NCI-H1930 (cell line): ENCODE results near the gene SLC1A2.

ENCODE experiments used
- DNase-seq, 2 experiments: peaks; one replicate each; lab custom pipeline; 2025; lab: John Stamatoyannopoulos, UW

Gene SLC1A2

DNA sequence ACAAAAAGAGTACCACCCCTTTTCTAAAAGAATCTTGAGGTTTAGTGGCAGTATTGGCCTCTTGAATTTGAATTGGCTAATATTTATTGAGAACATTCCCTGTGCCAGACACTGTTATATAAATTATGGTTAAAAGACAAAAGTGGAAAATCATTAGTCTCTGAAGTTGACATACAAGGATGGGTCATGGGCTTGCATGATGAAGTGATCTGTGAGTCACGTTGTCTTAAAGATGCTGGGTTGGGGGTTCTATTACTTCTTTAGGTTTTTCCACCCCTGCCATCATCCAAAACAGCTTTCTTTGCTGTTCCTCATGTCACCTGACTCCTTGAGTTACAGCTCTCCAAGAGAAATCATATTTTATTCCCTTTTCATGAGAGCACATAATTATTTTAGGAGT is 195.4 kb downstream of the SLC1A2 start:
- no peak for DNase-seq

DNA sequence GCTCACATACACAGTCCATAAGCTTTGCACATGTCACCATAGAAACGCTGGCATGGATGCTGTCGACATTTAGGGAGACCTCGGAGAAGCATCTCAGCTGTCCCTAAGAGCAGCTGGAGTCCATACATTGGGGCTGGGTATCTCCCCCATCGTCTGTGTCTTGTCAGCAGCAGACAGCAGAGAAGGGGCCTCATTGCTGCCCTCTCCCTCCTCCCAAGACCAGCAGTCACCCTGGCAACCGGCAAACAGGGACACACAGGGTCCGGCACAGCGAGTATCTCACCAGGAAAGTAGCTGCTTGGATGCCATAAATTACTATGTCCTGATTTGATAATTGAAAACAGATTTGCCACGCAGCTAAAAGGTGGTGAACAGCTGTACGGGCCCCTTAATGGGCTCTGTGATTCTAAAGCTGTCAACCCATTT is 196.0 kb downstream of the SLC1A2 start:
- no peak for DNase-seq

DNA sequence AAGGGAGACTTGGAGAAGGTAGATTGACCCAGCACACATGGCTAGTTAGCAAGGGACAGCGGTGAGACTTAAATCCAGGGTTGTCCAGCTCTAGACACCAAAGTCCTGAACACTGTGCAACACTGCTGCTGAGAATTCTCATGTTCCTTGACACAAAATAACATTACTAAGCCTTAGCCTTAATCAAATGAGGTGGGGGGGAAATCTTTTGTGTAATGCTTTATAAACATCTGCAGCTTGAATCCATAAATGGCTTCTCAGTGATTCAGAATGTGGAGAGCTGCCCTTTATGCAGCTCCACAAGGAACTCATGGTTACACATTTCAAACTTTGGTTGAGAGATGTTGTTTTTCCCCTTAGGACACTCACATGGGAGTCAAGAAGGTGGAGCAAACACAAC is 200.4 kb downstream of the SLC1A2 start:
- no peak for DNase-seq

DNA sequence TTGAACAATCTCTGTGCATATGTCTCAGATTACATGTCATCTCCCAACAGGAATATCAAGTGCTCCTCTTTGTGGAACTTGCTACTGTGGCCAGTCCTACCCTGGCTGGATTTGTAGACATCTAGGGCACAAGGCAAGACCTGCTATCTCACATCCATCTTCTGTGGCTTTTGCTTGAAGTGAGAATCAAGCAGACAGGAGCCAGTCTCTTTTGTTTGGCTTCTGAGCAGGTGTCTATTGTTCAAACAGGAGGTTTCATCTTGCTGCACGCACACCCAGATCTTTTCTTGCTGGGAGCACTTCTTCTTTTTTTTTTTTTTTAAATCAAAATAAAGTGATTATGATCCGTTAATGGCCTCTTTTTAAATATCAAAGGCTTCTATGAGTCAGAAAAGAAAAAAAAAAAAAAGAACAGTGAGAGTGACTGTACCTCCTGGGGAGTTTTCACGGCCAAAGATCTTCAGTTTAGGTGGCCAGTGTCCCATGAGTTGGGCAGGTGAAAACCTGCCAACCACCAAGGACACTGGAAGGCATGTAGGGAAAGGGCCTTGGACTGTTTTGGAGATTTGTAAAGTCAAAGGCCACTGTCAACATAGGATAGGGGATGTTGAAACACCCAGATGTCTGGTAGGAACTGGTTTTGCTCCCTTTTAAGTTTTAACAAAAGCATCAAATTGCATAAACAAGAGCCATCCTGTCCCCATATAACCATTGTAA is 202.2 kb downstream of the SLC1A2 start:
- DNase-seq, result peak in 1 of 2 experiments; percentile 54

DNA sequence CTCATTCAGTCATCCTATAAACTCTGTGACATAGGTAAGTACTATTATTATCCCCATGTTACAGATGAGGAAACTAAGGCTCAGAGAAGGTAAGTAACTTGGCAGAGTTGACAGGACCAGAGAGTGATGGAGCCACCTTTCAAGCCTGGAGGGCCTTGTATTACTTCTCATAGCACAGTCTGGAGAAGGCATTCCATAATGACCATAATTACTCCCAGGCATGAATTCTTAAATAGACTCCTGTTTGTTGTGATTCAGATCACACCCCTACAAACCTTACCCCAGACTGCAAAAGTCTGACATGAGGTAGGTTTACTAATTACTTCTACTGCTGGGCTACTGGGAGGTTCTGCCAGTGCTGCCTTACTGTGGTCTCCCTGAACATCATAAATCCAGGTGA is 203.4 kb downstream of the SLC1A2 start:
- no peak for DNase-seq

DNA sequence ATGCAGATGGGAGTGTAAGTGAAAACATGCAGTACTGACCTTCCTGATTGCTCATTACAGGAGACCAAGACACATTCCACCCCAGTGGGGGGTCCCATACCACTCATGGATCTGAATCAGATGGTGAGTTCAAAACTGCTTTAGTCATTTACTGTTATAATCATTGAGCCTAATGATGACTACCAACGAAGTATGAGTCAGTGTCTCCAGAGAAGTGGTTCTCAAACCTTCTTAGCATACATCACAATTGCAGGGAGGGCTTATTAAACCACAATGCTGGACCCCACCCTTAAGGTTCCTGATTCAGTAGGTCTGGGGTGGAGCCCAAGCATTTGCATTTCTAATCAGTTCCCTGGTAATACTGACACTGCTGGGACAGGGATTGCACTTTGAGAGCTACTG is 204.6 kb downstream of the SLC1A2 start:
- DNase-seq, result no peak

DNA sequence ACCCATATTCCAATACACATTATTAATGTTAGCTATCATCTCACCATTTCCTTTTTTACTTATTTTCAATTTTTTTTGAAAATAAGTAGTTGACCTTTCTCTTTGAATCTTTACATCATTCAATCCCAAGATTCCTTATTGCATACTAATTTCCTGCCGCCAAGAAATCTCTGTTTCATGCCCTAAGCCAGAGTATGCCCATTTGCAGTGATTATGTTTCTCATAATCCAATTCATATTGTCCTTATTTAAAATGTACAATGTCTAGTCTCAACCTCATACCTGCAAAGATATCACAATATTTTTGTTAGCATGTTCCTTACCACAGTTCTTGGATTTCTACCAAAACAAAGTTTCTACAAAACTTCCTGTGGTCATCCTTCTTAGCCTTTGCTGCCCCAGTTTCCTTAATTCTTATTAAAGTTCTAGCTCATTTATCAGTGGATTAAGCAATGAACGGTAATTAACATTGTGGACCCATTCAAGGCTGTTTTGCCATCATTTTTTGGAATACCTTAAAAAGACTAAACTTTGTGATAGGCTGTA is 205.1 kb downstream of the SLC1A2 start:
- DNase-seq, result no peak

DNA sequence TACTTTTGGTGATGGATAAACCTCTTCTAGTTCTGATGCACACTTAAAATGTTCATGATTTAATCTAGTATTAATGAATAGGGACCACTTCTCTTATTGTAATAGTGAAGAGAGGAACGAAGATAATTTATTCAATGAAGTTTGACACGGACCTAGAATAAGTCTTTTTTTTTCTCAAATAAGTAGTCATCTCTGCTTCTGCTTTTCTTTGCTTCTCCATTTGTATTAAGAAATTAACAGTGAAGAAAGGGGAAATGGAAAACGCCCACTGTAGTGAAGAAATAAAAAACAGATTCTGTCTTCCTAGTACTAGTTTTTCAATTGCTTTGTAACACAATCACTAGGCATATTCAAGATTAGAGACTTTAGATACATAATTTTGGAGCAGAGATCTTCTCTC is 207.4 kb downstream of the SLC1A2 start:
- no peak for DNase-seq

DNA sequence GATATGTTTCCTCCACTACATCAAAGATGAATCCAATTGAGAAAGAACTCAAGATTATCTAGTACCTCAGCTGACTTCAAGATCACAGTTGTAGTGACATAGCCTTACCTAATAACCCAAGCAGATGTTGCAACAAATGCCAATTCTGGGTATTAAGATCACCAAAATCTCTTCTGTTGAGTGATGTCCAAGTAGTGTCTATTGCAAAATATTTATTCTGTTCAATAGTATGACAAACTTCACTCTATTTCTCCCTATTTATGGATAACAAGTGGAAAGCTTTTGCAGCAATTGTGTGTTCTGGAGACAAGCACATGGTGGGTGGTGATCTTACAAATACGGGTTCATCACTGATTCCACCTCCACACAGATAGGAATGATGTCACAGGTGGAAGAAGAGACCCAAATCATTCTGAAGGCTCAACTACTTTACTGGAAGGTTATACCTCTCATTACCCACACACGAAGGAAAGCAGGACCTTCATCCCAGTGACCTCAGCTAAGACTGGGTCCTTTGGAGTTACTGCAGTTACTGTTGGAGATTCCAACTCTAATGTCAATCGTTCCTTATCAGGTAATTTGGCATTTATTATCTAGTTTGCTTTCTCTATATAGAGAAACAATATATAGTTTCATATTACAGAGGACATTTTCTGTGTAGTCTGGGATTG is 208.3 kb downstream of the SLC1A2 start:
- no peak for DNase-seq

DNA sequence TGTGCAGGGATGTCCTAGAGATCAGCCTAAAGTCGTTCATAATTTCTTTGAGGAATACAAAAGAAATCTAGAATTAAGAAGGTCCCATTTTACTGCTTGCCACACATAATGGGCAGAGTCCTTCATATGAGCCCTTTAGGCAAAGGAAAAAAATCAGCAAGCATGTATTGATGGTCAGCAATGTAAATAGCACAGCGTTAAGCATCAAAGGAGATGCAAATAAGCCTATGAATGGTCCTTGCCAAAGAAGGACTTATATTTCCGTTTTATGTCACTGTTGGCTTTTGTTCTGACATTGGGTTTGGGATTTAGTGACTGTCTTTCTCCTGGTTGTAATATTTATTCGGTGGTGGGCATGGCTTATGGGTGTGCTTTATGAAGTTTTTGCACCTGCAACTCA is 210.6 kb downstream of the SLC1A2 start:
- DNase-seq, result no peak

DNA sequence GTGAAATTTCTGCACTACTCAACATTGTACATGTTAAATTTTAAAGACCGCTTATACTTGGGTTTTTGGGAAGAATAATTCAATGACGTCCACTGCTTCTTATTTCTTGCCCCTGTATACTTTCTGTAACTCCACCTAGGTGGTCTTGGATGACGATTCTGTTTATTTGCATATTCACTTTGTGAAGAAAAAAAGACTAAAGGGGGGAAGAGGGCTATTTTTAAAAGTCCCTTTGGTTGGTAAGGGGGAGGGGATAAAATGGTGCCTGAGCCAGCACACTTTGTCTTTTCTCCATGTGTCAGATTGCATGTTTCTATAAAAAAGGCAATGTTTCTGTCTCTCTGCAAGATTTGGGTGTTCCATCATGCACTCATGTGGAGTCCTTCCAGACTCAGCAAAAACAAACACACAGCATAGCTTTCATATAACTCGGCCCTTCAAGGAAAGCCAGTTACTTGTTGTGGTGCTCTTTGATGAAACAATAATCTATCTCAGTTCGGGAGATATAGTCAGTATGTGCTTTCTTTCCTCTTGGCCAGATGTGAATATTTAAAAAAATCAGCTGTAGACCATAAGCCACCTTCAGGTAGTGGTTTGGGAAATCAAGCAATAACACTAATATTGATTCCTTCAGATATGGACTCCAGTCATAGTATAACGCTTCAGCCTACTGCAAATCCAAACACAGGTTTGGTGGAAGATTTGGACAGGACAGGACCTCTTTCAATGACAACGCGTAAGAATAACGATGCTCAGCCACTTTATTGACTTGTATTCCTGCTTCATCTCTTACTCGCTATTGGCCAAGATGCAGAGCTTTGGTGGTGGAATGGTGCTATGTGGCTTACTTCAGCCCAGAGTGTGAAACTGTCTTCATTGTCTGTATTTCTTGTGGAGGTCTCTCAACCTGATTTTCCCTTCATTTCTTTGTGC is 211.6 kb downstream of the SLC1A2 start:
- DNase-seq, result no peak

DNA sequence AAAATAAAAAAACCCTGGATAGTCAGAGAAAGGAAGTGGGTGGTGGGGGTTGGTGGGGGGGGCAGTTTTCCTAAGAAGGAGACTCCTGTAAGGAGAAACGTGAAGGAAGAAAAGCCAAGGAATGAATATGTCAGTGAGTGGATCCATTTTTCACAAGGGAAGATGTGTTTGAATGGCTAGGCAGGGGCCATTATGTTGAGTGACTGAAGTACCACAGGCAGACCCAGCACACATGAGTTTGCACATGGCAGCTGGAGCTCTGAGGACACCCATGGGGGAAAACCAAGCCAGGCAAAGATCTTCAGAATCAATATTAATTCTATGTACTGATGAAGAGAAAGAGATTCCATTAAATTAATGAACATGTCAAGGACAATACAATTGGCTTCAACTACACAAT is 212.7 kb downstream of the SLC1A2 start:
- DNase-seq, result no peak

DNA sequence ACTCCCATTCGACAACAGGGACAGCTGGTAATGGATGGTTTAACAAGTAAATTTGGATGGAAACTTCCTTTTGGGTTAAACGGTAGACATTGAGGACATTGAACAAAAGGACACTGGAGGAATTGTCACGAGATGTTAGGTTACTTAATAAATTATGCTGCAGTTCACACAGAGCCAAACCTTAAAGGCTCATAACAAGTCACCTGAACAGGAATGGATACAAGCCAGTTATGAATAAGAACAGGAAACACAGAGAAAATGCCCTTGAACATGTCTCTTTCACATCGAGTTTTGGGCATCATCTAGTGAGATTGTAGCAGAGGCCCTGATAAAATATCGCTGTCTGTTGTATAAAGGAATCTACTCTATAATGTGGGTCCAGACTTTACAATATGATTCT is 214.7 kb downstream of the SLC1A2 start:
- DNase-seq, result no peak
